Measurements from ENCODE around the gene BMP3. TPM values are rescaled to one million over a fixed set of nuclear protein-coding genes. Genes with fewer than 3 reads are reported as not detected.

BMP3 gene, protein sequence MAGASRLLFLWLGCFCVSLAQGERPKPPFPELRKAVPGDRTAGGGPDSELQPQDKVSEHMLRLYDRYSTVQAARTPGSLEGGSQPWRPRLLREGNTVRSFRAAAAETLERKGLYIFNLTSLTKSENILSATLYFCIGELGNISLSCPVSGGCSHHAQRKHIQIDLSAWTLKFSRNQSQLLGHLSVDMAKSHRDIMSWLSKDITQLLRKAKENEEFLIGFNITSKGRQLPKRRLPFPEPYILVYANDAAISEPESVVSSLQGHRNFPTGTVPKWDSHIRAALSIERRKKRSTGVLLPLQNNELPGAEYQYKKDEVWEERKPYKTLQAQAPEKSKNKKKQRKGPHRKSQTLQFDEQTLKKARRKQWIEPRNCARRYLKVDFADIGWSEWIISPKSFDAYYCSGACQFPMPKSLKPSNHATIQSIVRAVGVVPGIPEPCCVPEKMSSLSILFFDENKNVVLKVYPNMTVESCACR
- 0.03 TPM for polyA plus RNA-seq (2013, experiment 1 of 2)
- 0.01 TPM for polyA plus RNA-seq (2013, experiment 2 of 2)

DNA sequence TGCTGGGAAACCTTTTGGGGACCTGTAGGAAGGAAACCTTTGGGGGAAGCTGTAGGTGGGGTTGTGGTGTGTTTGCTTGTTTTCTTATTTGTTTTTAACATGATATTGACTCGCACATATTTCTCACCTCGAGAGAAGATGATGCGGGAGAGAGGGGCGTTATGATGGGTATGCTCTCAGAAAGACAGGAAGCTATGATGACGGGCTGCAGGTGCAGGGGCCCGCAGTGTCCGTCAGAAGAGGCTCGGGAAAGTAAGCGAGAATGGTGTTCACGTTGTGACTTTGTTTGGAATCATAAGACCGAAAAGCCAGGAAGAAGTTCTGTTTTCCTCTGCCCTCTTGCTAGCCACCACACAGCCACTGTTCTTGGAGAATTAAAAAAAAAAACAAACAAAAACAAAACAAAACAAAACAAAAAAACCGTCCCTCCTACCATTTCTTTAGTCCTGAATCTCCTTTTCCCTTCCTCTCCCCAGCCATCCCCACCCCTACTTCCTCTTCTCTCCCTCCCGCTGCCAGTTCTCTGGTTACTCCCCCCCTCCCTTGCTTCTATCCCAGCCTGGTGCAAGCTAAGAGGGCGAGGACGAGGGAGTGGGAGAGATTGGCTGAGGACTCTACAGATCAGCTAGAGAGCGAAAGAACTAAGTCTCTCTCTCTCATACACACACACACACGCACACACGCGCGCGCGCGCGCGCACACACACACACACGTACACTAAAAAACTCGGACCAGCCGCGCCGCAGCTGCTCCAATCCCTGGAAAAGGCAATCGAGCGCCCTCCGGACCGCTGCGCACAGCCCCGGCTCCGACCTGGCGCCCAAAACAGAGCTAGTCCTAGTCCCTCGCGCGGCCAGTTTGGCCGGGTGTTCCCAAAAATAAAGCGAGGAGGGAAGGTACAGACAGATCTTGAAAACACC is at the start of gene BMP3:
Gene BMP3 (plus strand): TSS at position 648 of the 920 bp plus-strand sequence. CDS start 577 bp downstream, outside the sequence.
- no peaks in the 10 kb centered on the region for H3K36me3 ChIP-seq (ENCODE audit: control insufficient read depth, insufficient read depth, low read length)
- H3K56ac ChIP-seq (ENCODE audit: low read length) = no peak within 1 kb of the TSS
- no peak within 1 kb of the TSS for H4K5ac ChIP-seq (ENCODE audit: low read length)
- peak within 1 kb of the TSS; percentile 26 for H3K9ac ChIP-seq (ENCODE audit: low read length)
- peaks cover 14% of the 10 kb centered on the region for H3K27me3 ChIP-seq (ENCODE audit: insufficient read depth, low read length, poor library complexity)
- no peak within 1 kb of the TSS for H2BK120ac ChIP-seq (ENCODE audit: low read depth, low read length)
- no peak within 1 kb of the TSS for H2AK5ac ChIP-seq (ENCODE audit: low read length)
- no peak within 1 kb of the TSS for H2BK5ac ChIP-seq (ENCODE audit: low read length)
- peak within 1 kb of the TSS; percentile 86 for H3K4me2 ChIP-seq (ENCODE audit: low read length)
- H3K4me1 ChIP-seq (ENCODE audit: control insufficient read depth, low read depth, low read length) = peaks cover 2% of the 10 kb centered on the region
- no peaks in the 10 kb centered on the region for H3K79me2 ChIP-seq (ENCODE audit: control insufficient read depth, insufficient read depth, low read length)
- H3K4me3 ChIP-seq (ENCODE audit: low read length) = peak within 1 kb of the TSS; percentile 22
- no peak within 1 kb of the TSS for H4K8ac ChIP-seq (ENCODE audit: low read depth, low read length)
- H3K27ac ChIP-seq (ENCODE audit: low read depth, low read length) = no peak within 1 kb of the TSS
- no peak within 1 kb of the TSS for H3K18ac ChIP-seq (ENCODE audit: low read length)
- DNase-seq = peak; percentile 70
- H3K79me1 ChIP-seq (ENCODE audit: low read length) = no peaks in the 10 kb centered on the region
- H2BK15ac ChIP-seq (replicated peaks; ENCODE audit: low read depth) = no peak within 1 kb of the TSS
- H3K4ac ChIP-seq (ENCODE audit: low read depth, low read length) = no peak within 1 kb of the TSS
- H3K23ac ChIP-seq (ENCODE audit: low read length) = no peak within 1 kb of the TSS
- WGBS (ENCODE audit: extremely low coverage, insufficient coverage, low lambda C conversion rate) = no CpG with 5 or more reads among the region's 43 CpGs

DNA sequence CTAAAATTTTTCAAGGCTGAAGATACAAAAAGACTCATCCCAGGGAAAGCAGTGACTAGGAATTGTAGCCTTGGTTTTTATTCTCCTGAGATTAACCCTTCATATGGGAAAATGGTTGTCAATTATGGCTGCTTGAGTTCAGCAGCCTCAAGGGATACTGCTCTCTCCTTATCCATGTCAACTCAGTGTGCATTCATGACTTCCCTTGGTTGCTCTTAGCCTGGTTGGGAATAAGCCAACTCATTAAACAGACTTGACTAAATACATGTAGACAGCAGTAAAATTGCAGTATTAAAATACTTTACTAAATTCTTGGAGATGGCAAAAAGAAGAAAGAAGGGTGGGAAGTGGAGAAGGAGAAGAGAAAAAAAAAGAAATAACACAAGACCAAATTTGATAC is 44.5 kb upstream of the BMP3 start:
- H3K23ac ChIP-seq (ENCODE audit: low read length) = no peak overlapping the region
- H2BK15ac ChIP-seq (replicated peaks; ENCODE audit: low read depth) = no peak overlapping the region
- no peak overlapping the region for H3K9ac ChIP-seq (ENCODE audit: low read length)
- no peak overlapping the region for H4K5ac ChIP-seq (ENCODE audit: low read length)
- no peak overlapping the region for H2BK5ac ChIP-seq (ENCODE audit: low read length)
- no peak for DNase-seq
- no peak overlapping the region for H4K8ac ChIP-seq (ENCODE audit: low read depth, low read length)
- H3K27ac ChIP-seq (ENCODE audit: low read depth, low read length) = no peak overlapping the region
- H3K79me2 ChIP-seq (ENCODE audit: control insufficient read depth, insufficient read depth, low read length) = no peaks in the 10 kb centered on the region
- H3K18ac ChIP-seq (ENCODE audit: low read length) = no peak overlapping the region
- H3K4me1 ChIP-seq (ENCODE audit: control insufficient read depth, low read depth, low read length) = no peaks in the 10 kb centered on the region
- no peak overlapping the region for H3K4me2 ChIP-seq (ENCODE audit: low read length)
- no peaks in the 10 kb centered on the region for H3K27me3 ChIP-seq (ENCODE audit: insufficient read depth, low read length, poor library complexity)
- H3K79me1 ChIP-seq (ENCODE audit: low read length) = no peaks in the 10 kb centered on the region
- H3K56ac ChIP-seq (ENCODE audit: low read length) = no peak overlapping the region
- H3K4me3 ChIP-seq (ENCODE audit: low read length) = no peak overlapping the region
- no peak overlapping the region for H3K4ac ChIP-seq (ENCODE audit: low read depth, low read length)
- no peaks in the 10 kb centered on the region for H3K36me3 ChIP-seq (ENCODE audit: control insufficient read depth, insufficient read depth, low read length)
- H2BK120ac ChIP-seq (ENCODE audit: low read depth, low read length) = no peak overlapping the region
- H2AK5ac ChIP-seq (ENCODE audit: low read length) = no peak overlapping the region

DNA sequence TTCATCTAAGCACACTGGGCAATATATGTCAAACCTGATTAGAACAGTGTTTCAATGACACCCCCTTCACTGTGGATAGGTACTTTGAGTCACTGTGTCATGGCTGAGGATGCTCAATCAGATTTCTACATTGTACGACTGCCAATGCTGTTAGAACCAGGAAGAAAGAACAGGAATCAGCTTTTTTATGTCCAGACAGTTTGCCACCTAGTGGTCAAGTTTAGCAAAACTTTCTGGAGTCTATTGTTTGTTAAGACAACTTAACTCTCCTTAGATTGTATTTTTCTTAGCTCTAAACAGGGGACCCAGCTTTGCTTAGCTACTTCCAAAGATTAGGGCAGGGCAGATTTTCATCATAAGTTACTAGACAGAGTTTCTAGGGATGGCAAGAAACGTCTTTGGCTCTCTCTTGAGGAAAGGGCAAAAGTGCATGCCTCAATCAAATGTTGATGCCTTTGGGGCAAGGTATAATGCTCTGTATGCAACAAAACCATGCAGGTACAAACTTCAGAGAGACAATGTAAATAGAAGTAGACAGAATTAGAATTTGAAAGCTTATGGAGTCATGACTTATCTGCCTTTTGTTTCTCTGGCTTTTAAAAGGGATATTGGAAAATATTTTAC is 40.5 kb upstream of the BMP3 start:
- no peak overlapping the region for H2BK15ac ChIP-seq (replicated peaks; ENCODE audit: low read depth)
- H3K4me3 ChIP-seq (ENCODE audit: low read length) = no peak overlapping the region
- no peak overlapping the region for H4K5ac ChIP-seq (ENCODE audit: low read length)
- H3K36me3 ChIP-seq (ENCODE audit: control insufficient read depth, insufficient read depth, low read length) = no peaks in the 10 kb centered on the region
- H2BK120ac ChIP-seq (ENCODE audit: low read depth, low read length) = no peak overlapping the region
- H3K9ac ChIP-seq (ENCODE audit: low read length) = no peak overlapping the region
- H3K79me1 ChIP-seq (ENCODE audit: low read length) = no peaks in the 10 kb centered on the region
- H3K27ac ChIP-seq (ENCODE audit: low read depth, low read length) = no peak overlapping the region
- no peak overlapping the region for H3K18ac ChIP-seq (ENCODE audit: low read length)
- no peak overlapping the region for H3K4ac ChIP-seq (ENCODE audit: low read depth, low read length)
- H3K27me3 ChIP-seq (ENCODE audit: insufficient read depth, low read length, poor library complexity) = no peaks in the 10 kb centered on the region
- H2BK5ac ChIP-seq (ENCODE audit: low read length) = no peak overlapping the region
- no peaks in the 10 kb centered on the region for H3K4me1 ChIP-seq (ENCODE audit: control insufficient read depth, low read depth, low read length)
- H2AK5ac ChIP-seq (ENCODE audit: low read length) = no peak overlapping the region
- peak; percentile 67 for DNase-seq
- no peak overlapping the region for H3K23ac ChIP-seq (ENCODE audit: low read length)
- H3K4me2 ChIP-seq (ENCODE audit: low read length) = no peak overlapping the region
- H3K79me2 ChIP-seq (ENCODE audit: control insufficient read depth, insufficient read depth, low read length) = no peaks in the 10 kb centered on the region
- no peak overlapping the region for H4K8ac ChIP-seq (ENCODE audit: low read depth, low read length)
- WGBS (ENCODE audit: extremely low coverage, insufficient coverage, low lambda C conversion rate) = no CpG with 5 or more reads among the region's 2 CpGs
- no peak overlapping the region for H3K56ac ChIP-seq (ENCODE audit: low read length)

DNA sequence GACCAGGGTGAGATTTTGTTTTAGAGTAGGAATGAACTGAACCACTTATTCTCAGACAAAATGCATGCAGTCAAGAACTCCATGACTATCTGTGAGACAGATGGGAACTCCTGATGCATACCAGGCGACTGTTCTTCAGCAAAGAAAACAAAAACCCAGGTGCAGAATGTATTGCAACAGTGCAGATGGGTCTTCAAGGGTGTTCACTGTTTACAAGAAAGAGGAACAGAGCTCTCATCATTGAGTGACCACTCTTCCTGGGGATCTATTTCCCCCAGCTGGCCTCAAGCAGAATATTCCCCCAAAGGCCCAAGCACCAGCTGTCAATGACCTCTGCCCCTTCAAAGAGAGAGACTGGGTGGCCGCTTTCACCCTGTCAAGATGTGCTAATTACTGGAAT is 39.7 kb upstream of the BMP3 start:
- Histone ChIP-seq H2AK5ac (ENCODE audit: low read length) (no peak overlapping the region), H3K23ac (ENCODE audit: low read length) (no peak overlapping the region), H3K9ac (ENCODE audit: low read length) (no peak overlapping the region), H3K56ac (ENCODE audit: low read length) (no peak overlapping the region), H3K4me1 (ENCODE audit: control insufficient read depth, low read depth, low read length) (no peaks in the 10 kb centered on the region), H3K79me2 (ENCODE audit: control insufficient read depth, insufficient read depth, low read length) (no peaks in the 10 kb centered on the region), H2BK15ac (replicated peaks; ENCODE audit: low read depth) (no peak overlapping the region), H2BK120ac (ENCODE audit: low read depth, low read length) (no peak overlapping the region), H3K36me3 (ENCODE audit: control insufficient read depth, insufficient read depth, low read length) (no peaks in the 10 kb centered on the region), H4K5ac (ENCODE audit: low read length) (no peak overlapping the region), H3K27me3 (ENCODE audit: insufficient read depth, low read length, poor library complexity) (no peaks in the 10 kb centered on the region), H2BK5ac (ENCODE audit: low read length) (no peak overlapping the region), H3K4me3 (ENCODE audit: low read length) (no peak overlapping the region), H3K27ac (ENCODE audit: low read depth, low read length) (no peak overlapping the region), H3K79me1 (ENCODE audit: low read length) (no peaks in the 10 kb centered on the region), H3K4me2 (ENCODE audit: low read length) (no peak overlapping the region), H3K4ac (ENCODE audit: low read depth, low read length) (no peak overlapping the region), H3K18ac (ENCODE audit: low read length) (no peak overlapping the region), H4K8ac (ENCODE audit: low read depth, low read length) (no peak overlapping the region)
- no CpG with 5 or more reads among the region's 2 CpGs for WGBS (ENCODE audit: extremely low coverage, insufficient coverage, low lambda C conversion rate)
- peak; percentile 14 for DNase-seq

DNA sequence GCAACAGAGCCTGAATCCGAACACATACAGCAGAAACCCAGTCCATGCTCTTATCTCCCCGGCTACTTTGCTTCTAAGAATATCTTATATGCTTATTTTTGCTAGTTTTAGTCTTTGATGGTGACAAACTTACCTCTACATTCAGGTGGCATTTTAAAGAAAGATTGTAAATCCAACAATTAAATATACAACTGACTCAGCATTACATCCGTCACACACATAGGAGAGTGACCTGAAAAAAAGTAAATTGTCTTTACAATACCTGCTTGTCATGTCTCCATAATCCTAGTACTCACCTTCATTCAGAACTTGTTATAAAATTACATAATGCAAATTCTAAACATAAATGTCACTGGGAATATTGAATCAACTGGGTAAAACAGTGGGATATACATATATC is 30.6 kb upstream of the BMP3 start:
- Histone ChIP-seq H2BK120ac (ENCODE audit: low read depth, low read length) (no peak overlapping the region), H3K56ac (ENCODE audit: low read length) (no peak overlapping the region), H3K27ac (ENCODE audit: low read depth, low read length) (no peak overlapping the region), H3K36me3 (ENCODE audit: control insufficient read depth, insufficient read depth, low read length) (no peaks in the 10 kb centered on the region), H2BK5ac (ENCODE audit: low read length) (no peak overlapping the region), H3K27me3 (ENCODE audit: insufficient read depth, low read length, poor library complexity) (no peaks in the 10 kb centered on the region), H4K8ac (ENCODE audit: low read depth, low read length) (no peak overlapping the region), H3K23ac (ENCODE audit: low read length) (no peak overlapping the region), H3K9ac (ENCODE audit: low read length) (no peak overlapping the region), H3K4ac (ENCODE audit: low read depth, low read length) (no peak overlapping the region), H2AK5ac (ENCODE audit: low read length) (no peak overlapping the region), H3K4me1 (ENCODE audit: control insufficient read depth, low read depth, low read length) (no peaks in the 10 kb centered on the region), H2BK15ac (replicated peaks; ENCODE audit: low read depth) (no peak overlapping the region), H3K79me2 (ENCODE audit: control insufficient read depth, insufficient read depth, low read length) (no peaks in the 10 kb centered on the region), H3K4me3 (ENCODE audit: low read length) (no peak overlapping the region), H3K4me2 (ENCODE audit: low read length) (no peak overlapping the region), H3K79me1 (ENCODE audit: low read length) (no peaks in the 10 kb centered on the region), H3K18ac (ENCODE audit: low read length) (no peak overlapping the region), H4K5ac (ENCODE audit: low read length) (no peak overlapping the region)
- WGBS (ENCODE audit: extremely low coverage, insufficient coverage, low lambda C conversion rate) = no CpG with 5 or more reads among the region's 3 CpGs
- no peak for DNase-seq
